Stimulated activated CD4-positive, alpha-beta T cell treated with anti-CD3 and anti-CD28 coated beads, Interleukin-15, amount 100 ng/mL, for 24 hours (primary cell): ENCODE measurements around the gene ROCK2.
"Not testable (repeated sequence)": the region's sequence is repeated elsewhere in the genome, so short reads cannot be mapped to it uniquely, and the experiment has no call there.

Experiments used
- DNase-seq: peaks from one replicate; pipeline ENCODE4 v3.0.0-alpha.2; 2020

The ROCK2 gene

GRCh38 chr2:11338580-11338979, 5.9 kb downstream of the ROCK2 start:
- DNase-seq = no peak

DNA sequence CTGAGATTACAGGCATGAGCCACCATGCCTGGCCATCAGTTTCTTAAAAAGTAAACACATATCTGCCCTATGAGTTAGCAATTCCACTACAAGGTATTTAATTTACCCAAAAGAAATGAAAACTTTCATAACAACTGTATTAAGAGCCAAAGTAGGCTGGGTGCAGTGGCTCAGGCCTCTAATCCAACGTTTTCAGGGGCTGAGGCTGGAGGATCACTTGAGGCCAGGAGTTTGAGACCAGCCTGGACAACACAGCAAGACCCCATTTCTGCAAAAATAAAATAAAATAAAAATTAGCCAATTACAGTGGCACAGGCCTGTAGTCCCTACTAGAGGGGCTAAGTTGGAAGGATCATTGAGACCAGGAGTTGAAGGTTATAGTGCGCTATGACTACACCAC, 6.5 kb downstream of the ROCK2 start:
- no peak for DNase-seq

DNA sequence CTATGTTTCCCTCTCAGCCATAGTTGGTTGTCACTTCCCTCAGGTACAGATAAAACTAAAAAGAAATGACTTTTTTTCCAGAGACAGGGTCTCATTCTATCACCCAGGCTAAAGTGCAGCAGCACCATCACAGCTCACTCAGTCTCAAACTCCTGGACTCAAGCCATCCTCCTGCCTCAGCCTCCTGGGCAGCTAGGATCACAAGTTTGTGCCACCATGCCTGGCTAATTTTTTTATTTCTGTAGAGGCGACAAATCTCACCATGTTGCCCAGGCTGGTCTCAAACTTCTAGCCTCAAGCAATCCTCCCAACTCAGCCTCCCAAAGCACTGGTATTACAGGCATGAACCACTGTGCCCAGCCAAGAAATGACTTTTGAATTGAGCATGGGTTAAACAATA, 8.2 kb downstream of the ROCK2 start:
- no peak for DNase-seq

GRCh38 chr2:11333427-11334183, 10.8 kb downstream of the ROCK2 start:
- DNase-seq = no peak

GRCh38 chr2:11332596-11332995, 11.8 kb downstream of the ROCK2 start:
- DNase-seq = no peak

GRCh38 chr2:11330457-11331142, 13.8 kb downstream of the ROCK2 start:
- no peak for DNase-seq

GRCh38 chr2:11329776-11330175, 14.7 kb downstream of the ROCK2 start:
- no peak for DNase-seq

DNA sequence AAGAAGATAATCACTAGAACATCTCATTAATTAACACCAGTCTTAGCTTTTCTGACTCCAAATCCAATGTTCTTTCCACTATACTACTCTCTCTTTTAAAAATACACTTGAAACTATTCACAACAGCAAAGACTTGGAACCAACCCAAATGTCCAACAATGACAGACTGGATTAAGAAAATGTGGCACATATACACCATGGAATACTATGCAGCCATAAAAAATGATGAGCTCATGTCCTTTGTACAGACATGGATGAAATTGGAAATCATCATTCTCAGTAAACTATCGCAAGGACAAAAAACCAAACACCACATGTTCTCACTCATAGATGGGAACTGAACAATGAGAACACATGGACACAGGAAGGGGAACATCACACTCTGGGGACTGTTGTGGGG, 15.9 kb downstream of the ROCK2 start:
- not testable (repeated sequence) for DNase-seq

DNA sequence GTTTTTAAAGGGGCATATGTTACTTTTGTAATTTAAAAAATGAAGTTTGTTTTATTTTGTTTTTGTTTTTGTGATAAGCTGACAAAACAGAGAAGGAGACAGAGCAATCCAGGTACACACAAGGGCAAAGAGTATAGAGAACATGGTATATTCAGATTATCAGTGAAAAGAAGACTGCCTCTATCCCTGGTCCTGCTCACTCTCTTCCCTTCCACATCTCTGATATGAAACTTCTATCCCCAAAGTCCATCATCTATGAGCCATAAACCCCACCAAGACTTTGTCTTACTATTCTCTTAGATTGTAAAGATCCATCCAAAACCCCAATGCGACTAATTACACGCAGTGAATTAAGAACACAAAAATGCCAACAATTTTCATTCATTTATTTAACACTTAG, 16.6 kb downstream of the ROCK2 start:
- DNase-seq = no peak

- no peak for DNase-seq
Observed at GRCh38 chr2:11326677-11327211, 17.7 kb downstream of the ROCK2 start.

GRCh38 chr2:11325961-11326676, 18.3 kb downstream of the ROCK2 start:
- DNase-seq = no peak

- no peak for DNase-seq
Observed at GRCh38 chr2:11321847-11322246, 22.6 kb downstream of the ROCK2 start.

GRCh38 chr2:11320698-11321492, 23.5 kb downstream of the ROCK2 start:
- DNase-seq = no peak

DNA sequence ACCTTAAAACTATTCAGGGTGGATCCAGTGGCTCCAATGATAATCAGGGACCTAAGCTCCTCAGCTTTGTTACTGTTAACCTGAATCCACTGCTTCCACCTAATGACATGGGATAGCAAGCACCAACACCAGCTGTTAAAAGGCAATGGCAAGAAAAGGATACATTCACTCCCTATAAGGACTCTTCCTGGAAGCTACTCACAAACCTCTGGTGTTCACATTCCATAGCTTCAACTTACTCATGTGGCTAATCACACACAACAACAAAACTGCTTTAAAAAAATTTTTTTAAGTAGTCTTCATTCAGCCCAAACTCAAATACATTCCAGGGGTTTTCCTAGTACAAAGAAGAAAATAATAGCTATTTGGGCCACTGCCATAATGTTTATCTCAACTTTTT, 24.5 kb downstream of the ROCK2 start:
- DNase-seq = no peak

DNA sequence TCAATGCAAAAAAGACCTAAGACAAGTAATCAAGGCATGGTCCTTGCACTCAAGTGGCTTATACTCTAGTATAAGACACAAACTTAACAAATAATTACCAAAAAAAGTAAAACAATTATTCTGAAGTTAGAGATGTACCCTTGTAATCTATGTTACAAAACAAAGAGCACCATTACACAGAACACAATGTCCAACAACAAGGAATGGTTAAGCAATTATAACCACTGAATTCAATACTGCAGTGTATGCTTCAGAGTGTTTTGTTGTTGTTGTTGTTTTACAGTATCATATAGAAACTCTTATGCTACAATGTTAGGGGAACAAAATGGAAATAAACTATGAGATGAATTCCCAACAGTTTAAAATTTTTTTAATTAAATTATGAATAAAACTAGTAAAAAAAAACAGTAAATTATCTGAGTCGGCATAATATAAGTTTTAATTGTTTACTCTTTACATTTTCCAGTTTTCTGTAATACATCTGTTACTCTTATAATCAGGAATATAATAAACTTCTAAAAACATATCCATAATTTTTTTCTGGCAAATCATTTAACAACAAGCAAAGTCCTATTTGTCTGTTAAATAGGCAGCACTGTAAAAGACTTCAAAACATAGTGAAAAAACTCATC, 29.2 kb downstream of the ROCK2 start:
- DNase-seq = no peak

DNA sequence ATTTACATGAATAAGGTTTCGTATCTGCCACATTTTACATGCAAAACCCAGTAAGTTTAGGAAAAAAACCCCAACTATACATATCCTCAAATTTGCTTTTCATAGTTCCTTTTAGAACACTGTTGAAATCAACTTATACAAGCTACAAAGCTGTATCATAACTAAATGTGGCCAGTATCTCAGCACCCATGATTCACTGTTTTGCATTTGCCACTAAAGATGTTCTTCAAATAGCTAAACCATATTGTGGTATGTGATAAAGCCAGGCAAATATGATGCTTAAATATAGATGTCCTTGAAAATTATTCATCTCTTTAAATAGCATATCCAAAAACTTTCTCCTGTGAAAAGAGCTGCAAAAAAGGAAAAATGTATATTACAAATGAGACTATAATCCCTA, 29.9 kb downstream of the ROCK2 start:
- DNase-seq = no peak

DNA sequence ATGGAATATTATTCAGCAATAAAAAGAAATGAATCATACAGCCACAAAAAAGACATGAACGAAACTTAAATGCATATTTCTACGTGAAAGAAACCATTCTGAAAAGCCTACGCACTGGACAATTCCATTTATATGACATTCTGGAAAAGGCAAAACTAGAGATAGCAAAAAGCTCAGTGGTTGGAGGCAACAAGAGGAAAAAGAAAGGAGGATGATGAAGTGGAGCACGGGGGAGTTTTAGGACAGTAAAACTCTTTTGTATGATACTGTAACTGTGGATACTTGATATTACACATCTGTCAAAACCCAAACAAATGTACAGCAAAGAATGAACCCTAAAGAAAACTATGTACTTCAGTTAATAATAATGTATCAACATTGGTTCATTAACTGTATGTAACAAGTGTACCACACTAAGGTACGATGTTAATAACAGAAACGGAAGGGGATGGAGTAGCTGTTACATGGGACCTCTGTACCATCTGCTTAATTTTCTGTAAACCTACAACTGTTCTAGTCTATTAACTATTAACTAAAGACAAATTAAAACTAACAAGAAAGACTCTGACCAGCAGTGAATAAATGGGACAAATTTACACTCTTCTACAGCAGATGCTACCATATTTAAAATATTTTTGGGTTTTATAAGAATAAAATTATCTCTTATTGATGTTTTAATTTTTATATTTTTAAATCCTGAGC, 31.5 kb downstream of the ROCK2 start:
- no peak for DNase-seq

- no peak for DNase-seq
Observed at GRCh38 chr2:11311543-11311942, 32.9 kb downstream of the ROCK2 start.

GRCh38 chr2:11310212-11310611, 34.2 kb downstream of the ROCK2 start:
- no peak for DNase-seq

- no peak for DNase-seq
Observed at GRCh38 chr2:11309706-11310105, 34.7 kb downstream of the ROCK2 start.

DNA sequence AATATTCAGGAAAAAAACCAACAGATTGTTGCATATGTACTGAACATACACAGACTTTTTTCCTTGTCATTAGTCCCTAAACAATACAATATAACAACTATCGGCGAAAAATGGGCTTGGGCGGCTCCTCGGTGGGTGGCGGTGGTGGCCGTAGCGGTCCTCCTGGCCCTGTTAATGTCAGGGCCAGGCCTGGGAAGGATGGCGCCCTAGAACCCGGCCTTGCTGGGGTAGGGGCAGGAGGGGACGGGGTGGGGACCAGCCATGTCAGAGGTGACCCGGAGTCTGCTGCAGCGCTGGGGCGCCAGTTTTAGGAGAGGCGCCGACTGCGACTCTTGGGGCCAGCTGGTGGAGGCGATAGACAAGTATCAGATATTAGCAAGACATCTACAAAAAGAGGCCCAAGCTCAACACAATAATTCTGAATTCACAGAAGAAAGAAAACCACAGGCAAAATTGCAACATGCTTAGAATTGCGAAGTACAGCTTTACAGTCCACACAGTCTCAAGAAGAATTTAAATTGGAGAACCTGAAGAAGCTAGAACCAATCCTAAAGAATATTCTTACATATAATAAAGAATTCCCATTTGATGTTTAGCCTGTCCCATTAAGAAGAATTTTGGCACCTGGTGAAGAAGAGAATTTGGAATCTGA, 36.5 kb downstream of the ROCK2 start:
- DNase-seq = no peak
